Activated CD8-positive, alpha-beta memory T cell treated with anti-CD3 and anti-CD28 coated beads, Interleukin-2, amount 50 U/mL, for 1 hour (primary cell): ENCODE results near the gene PIAS2.
"Not testable (repeated sequence)": the region's sequence is repeated elsewhere in the genome, so short reads cannot be mapped to it uniquely, and the experiment has no call there.

Experiments used
- DNase-seq: peaks from one replicate; pipeline ENCODE4 v3.0.0-alpha.2; 2020; ENCODE audit errors: extremely low read depth

The PIAS2 gene

GRCh38 chr18:46903406-46903805 is 13.9 kb downstream of the PIAS2 start:
- no peak for DNase-seq

- DNase-seq, result no peak
Measured at GRCh38 chr18:46899274-46899948, 17.9 kb downstream of the PIAS2 start.

GRCh38 chr18:46894124-46894523 is 23.2 kb downstream of the PIAS2 start:
- DNase-seq, result no peak

GRCh38 chr18:46893360-46893759 is 23.9 kb downstream of the PIAS2 start:
- no peak for DNase-seq

- DNase-seq, result no peak
Measured at GRCh38 chr18:46892842-46893241, 24.5 kb downstream of the PIAS2 start.

GRCh38 chr18:46891742-46892214 is 25.5 kb downstream of the PIAS2 start:
- DNase-seq, result no peak

- DNase-seq, result no peak
Measured at GRCh38 chr18:46888965-46889364, 28.3 kb downstream of the PIAS2 start.

GRCh38 chr18:46886893-46887292 is 30.4 kb downstream of the PIAS2 start:
- no peak for DNase-seq

- no peak for DNase-seq
Measured at GRCh38 chr18:46883180-46883579, 34.1 kb downstream of the PIAS2 start.

- DNase-seq, result no peak
Measured at GRCh38 chr18:46877329-46877987, 39.8 kb downstream of the PIAS2 start.

- DNase-seq, result no peak
Measured at GRCh38 chr18:46868169-46868921, 49.0 kb downstream of the PIAS2 start.

GRCh38 chr18:46867367-46868143 is 49.8 kb downstream of the PIAS2 start:
- no peak for DNase-seq

GRCh38 chr18:46866523-46866922 is 50.8 kb downstream of the PIAS2 start:
- DNase-seq, result no peak

GRCh38 chr18:46865245-46865644 is 52.1 kb downstream of the PIAS2 start:
- DNase-seq, result not testable (repeated sequence)

- no peak for DNase-seq
Measured at GRCh38 chr18:46859855-46860254, 57.5 kb downstream of the PIAS2 start.

GRCh38 chr18:46858290-46858689 is 59.0 kb downstream of the PIAS2 start:
- no peak for DNase-seq

GRCh38 chr18:46856973-46857372 is 60.3 kb downstream of the PIAS2 start:
- no peak for DNase-seq

- DNase-seq, result no peak
Measured at GRCh38 chr18:46849007-46849406, 68.3 kb downstream of the PIAS2 start.

GRCh38 chr18:46843372-46843771 is 73.9 kb downstream of the PIAS2 start:
- no peak for DNase-seq

GRCh38 chr18:46842583-46842982 is 74.7 kb downstream of the PIAS2 start:
- no peak for DNase-seq

GRCh38 chr18:46833899-46834298 is 83.4 kb downstream of the PIAS2 start:
- no peak for DNase-seq

- DNase-seq, result no peak
Measured at GRCh38 chr18:46832849-46833248, 84.5 kb downstream of the PIAS2 start.
